Peyer's patch (tissue), 4 donors: ENCODE measurements around the gene LILRB4.
"Not testable (repeated sequence)": the region's sequence is repeated elsewhere in the genome, so short reads cannot be mapped to it uniquely, and the experiment has no call there.

Experiments used
- CTCF ChIP-seq, 6 experiments: fragments of 450-650 bp in 4 of 6; fragments of 200-600 bp in 2 of 6; sonication (generic) in 1 of 6; IDR thresholded peaks; one replicate each; pipeline ENCODE4 v1.5.1; 2017 to 2019; ENCODE audit warnings: antibody characterized with exemption in 6 of 6, mild to moderate bottlenecking in 3 of 6, moderate library complexity in 1 of 6
- POLR2A ChIP-seq, 2 donors: fragments of 450-650 bp; IDR thresholded peaks; one replicate each; pipeline ENCODE4 v1.5.1; 2017; ENCODE audit warnings: antibody characterized with exemption in 2 of 2, mild to moderate bottlenecking in 2 of 2, moderate library complexity in 2 of 2

- not testable (repeated sequence) for TF ChIP-seq POLR2A, CTCF (IDR thresholded peaks at IDR 0.05)
Measured at GRCh38 chr19:54642953-54643352, 19.8 kb upstream of the LILRB4 start.
